Activated CD4-positive, alpha-beta T cell treated with anti-CD3 and anti-CD28 coated beads, Interleukin-2, amount 50 U/mL, for 1 hour (primary cell): ENCODE measurements around the gene MARCHF2.

ENCODE experiments used
- DNase-seq: peaks from one replicate; pipeline ENCODE4 v3.0.0-alpha.2; 2020

Gene MARCHF2

GRCh38 chr19:8481616-8482015, 68.5 kb downstream of the MARCHF2 start:
- DNase-seq = no peak

DNA sequence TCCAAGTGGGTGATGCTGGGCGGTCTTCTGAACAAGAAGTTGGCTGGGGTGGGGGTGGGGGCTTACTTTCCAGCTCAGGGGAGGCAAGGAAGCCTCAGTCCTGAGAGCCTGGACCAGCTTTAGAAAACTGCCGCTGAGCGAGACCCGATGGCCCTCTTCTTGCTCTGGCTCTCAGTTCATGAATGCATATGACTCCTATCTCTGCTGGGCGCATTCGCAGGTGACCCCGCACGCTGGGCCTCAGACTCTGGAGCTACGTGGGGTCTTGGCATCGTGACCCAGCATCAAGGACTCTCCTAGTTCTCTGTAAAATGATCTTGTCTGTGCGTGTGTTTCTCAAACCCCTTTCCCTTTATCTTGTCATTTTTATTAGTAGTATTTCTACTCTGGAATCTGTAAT, 69.6 kb downstream of the MARCHF2 start:
- DNase-seq = no peak

GRCh38 chr19:8483165-8483564, 70.1 kb downstream of the MARCHF2 start:
- no peak for DNase-seq

DNA sequence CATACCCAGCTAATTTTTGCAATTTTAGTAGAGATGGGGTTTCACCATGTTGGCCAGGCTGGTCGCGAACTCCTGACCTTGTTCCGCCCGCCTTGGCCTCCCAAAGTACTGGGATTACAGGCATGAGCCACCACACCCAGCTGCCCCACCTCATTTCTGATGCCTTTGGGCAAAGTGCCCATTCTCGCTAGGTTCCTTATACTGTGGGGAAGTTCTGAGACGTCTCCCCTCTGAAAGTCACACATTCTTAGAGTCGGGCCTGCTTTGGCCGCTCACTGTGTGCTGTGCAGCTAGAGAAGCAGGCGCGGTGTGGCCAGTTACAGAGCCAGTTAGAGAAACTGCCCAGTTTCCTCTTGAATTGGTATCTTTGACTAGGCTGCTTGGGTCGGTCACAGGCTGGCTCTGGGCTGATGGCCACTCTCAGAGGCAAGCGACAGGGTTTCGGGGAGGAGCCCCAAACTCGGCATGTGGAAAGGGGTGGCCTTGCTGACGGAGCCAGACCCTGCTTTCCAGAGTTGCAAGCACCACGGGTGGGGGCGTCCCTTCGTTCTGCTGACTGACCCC, 71.3 kb downstream of the MARCHF2 start:
- DNase-seq = no peak

DNA sequence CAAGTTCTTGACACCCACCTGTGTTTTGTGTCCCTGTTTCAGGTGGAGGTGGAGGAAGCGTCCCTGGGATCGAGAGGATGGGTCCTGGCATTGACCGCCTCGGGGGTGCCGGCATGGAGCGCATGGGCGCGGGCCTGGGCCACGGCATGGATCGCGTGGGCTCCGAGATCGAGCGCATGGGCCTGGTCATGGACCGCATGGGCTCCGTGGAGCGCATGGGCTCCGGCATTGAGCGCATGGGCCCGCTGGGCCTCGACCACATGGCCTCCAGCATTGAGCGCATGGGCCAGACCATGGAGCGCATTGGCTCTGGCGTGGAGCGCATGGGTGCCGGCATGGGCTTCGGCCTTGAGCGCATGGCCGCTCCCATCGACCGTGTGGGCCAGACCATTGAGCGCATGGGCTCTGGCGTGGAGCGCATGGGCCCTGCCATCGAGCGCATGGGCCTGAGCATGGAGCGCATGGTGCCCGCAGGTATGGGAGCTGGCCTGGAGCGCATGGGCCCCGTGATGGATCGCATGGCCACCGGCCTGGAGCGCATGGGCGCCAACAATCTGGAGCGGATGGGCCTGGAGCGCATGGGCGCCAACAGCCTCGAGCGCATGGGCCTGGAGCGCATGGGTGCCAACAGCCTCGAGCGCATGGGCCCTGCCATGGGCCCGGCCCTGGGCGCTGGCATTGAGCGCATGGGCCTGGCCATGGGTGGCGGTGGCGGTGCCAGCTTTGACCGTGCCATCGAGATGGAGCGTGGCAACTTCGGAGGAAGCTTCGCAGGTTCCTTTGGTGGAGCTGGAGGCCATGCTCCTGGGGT, 72.7 kb downstream of the MARCHF2 start:
- no peak for DNase-seq

GRCh38 chr19:8486661-8487136, 73.6 kb downstream of the MARCHF2 start:
- no peak for DNase-seq

DNA sequence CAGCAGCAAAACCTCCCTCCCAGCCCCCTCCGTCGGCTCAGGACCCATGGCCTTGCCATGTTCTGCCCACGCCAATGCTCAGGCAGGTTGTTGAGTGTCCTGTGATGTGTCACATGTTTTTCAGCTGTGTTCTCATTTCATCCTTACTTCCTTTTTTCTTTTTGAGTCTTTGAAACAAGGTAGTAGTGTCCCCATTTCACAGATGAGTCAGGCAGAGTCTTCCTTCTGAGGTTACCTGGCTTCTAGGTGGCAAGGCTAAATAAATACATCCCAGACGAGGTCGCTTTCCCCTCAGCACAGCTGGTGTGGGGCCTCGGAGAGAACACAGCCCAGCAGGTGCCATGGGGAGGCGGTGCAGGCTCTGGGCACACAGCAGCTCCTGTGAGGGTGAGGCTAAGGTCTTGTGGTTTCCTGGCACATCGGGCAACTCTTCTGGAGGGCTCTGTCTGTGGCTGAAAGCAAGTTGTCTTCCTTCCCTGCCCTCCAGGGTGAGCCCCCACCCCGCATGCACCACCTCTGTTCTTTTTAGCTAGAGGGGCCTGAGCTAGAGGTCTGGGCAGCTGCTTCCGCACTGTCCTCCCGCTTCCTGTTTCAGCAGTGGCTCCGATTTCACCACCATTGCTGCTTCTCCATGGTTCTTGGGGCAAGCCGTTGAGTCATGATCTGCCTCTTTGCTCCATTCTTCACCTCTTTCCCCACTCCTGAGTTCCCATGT, 74.2 kb downstream of the MARCHF2 start:
- DNase-seq = peak; percentile 52

GRCh38 chr19:8488365-8488764, 75.3 kb downstream of the MARCHF2 start:
- DNase-seq = no peak
